Tibial nerve (tissue), 4 donors: ENCODE data around the gene CRYGN. TPM values are rescaled to one million over a fixed set of nuclear protein-coding genes. Genes with fewer than 3 reads are reported as not detected.

ENCODE experiments used
- DNase-seq, 2 donors: peaks; one replicate each; pipeline ENCODE4 v3.0.0-alpha.2; 2019; ENCODE audit warnings: low spot score in 2 of 2
- H3K27ac ChIP-seq, 4 donors: fragments of 200-600 bp; sonication (generic) in 3 of 4; one replicate each; pipeline ENCODE4 v1.5.1; 2017 to 2019; ENCODE audit warnings: mild to moderate bottlenecking in 1 of 4
- H3K27me3 ChIP-seq, 2 donors: fragments of 200-600 bp; sonication (generic) in 1 of 2; one replicate each; pipeline versions ENCODE4 v1.5.1 to v1.6.0; 2017 to 2019
- H3K36me3 ChIP-seq, 3 donors: fragments of 200-600 bp; sonication (generic); one replicate each; pipeline ENCODE4 v1.5.1; 2018 to 2019
- H3K4me1 ChIP-seq, 4 donors: fragments of 200-600 bp; sonication (generic) in 3 of 4; one replicate each; pipeline ENCODE4 v1.5.1; 2017 to 2019
- H3K4me3 ChIP-seq, 4 donors: fragments of 200-600 bp; sonication (generic) in 3 of 4; one replicate each; pipeline ENCODE4 v1.5.1; 2017 to 2019; ENCODE audit warnings: mild to moderate bottlenecking in 1 of 4, moderate library complexity in 1 of 4
- H3K9me3 ChIP-seq, 4 donors: fragments of 200-600 bp; sonication (generic) in 3 of 4; one replicate each; pipeline ENCODE4 v1.5.1; 2017 to 2019
- CTCF ChIP-seq, 5 experiments: fragments of 200-600 bp in 3 of 5; fragments of 450-650 bp in 2 of 5; sonication (generic) in 3 of 5; IDR thresholded peaks; one replicate each; pipeline ENCODE4 v1.5.1; 2016 to 2019; ENCODE audit warnings: antibody characterized with exemption in 5 of 5, mild to moderate bottlenecking in 3 of 5, moderate library complexity in 2 of 5
- EP300 ChIP-seq, 2 donors: sonication (generic); formaldehyde crosslinking; IDR thresholded peaks; one replicate each; pipeline ENCODE4 v1.6.1; 2017; ENCODE audit warnings: antibody characterized with exemption in 2 of 2, mild to moderate bottlenecking in 1 of 2
- POLR2A ChIP-seq, 2 donors: fragments of 450-650 bp; IDR thresholded peaks; one replicate each; pipeline ENCODE4 v1.6.1; 2017; ENCODE audit warnings: antibody characterized with exemption in 2 of 2, mild to moderate bottlenecking in 2 of 2, moderate library complexity in 2 of 2
- WGBS, 2 donors: methylation state at CpG; one replicate each; pipeline ENCODE4 v1.1.5; 2018; 5-methylcytosine and 5-hydroxymethylcytosine counted together
- total RNA-seq, 4 donors: library from RNA; depleted of rRNA; stranded (reverse); fragments of >200 nt; gene quantifications; one replicate each; pipeline ENCODE4 v1.1.0, GENCODE V29; 2016

Gene CRYGN
- total RNA-seq, 4 donors from 2014 or later = 0.59 to 1.5 (median 0.87) TPM; not detected in 1

DNA sequence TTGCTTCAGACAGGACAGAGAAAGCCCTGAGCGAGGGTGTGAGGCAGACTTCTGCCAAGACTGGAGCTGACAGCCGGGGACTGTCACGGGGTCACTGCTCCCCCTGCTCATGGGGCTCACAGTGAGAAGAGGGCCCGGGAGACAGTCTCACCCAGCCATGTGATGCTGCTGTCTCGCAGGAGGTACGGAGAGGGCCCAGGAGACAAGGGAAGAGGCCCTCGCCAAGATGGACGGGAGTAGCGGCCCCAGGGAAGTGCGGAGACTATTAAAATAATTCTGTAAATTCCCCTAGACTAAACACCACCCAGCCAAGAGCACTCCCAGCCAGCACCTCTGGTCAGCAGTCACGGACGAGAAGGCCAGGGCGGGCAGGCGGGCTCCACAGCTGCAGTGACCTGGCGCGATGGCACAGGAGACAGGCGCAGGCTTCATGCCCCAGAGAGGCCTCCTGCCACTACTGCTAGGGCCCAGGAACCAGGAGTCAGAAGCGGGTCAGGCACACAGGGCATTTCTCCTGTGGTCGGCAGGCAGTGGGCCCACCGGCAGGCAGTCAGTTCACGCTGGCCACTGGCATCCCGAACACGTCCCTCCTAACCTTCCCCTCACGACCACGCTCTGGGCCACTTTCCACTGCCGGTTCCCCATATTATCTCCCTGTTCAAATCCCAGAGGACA, 54.2 kb downstream of the CRYGN start:
- TF ChIP-seq EP300 (IDR thresholded peaks at IDR 0.05) = no peak
- no peak for TF ChIP-seq CTCF (IDR thresholded peaks at IDR 0.05)
- TF ChIP-seq POLR2A (IDR thresholded peaks at IDR 0.05) = no peak
- peak overlapping the region in 1 of 4 donors; percentile 28 for H3K27ac ChIP-seq
- no peak overlapping the region for H3K4me3 ChIP-seq
- H3K27me3 ChIP-seq = peaks cover 0 to 15% of the 10 kb centered on the region in 2 donors
- peaks cover 0 to 41% (median 0%) of the 10 kb centered on the region in 3 donors for H3K36me3 ChIP-seq
- no peak for DNase-seq
- peaks cover 0 to 28% (median 4%) of the 10 kb centered on the region in 4 donors for H3K4me1 ChIP-seq
- H3K9me3 ChIP-seq = no peaks in the 10 kb centered on the region
- 82% methylated on average over 26 of the region's 26 CpGs for WGBS, 2 donors

DNA sequence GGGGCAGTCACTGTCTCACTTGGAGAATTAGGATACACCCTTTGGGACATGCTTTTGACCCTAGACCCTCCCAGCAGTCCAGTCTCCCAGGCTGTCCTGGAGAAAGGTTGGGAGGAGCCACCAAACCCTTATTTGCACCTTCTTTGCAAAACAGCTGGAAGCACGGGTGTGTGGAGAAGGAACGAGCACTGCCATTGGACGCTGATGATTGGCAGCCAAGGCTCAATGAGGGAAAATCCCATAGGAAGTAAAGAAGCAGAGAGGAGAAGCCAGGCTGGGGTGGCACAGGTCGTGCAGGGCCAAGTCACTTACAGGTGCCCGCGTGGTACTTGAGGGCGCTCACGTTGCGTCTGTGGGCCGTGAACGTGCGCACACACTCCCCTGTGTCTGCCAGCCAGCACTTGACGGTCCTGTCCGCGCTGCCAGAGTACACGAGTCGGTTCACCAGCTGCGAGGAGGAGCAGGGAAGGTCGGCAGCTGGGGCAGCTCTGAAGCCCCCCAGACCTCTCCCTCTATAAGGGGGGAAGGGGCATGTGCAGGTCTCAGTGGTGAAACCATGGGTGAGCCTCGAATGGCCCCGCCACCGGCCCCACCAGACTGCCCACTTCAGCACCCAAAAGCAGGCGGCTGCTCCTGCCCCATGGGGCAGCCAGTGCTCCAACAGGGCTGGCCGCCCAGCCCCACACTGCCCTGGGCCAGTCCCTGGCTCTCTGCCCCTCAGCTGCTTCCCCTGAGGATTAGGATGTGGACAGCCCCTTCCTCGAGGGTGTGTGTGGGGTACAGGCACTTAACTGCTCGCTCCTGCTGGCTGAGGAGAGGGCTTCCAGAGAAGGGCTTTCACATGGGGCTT, 54.9 kb downstream of the CRYGN start:
- 83 to 88% methylated on average over 23 to 25 of the region's 26 CpGs for WGBS, 2 donors

DNA sequence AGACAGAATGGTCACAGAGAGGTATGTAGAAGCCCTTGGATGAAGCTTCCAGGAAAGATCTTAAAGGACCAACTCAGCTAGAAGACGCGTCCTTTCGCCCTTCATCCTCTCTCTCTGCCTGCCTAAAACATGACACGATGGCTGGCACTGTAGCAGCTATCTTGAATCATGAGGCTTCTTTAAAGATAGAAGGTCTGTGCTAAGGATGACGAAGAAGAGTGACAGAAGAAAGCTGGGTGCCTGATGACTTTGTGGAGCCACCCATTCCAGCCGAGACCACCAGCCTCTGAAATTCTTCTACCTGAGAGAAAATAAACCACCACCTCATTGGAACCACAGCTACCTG, 55.6 kb downstream of the CRYGN start:
- Histone ChIP-seq H3K4me3 (no peak overlapping the region), H3K36me3 (peaks cover 0 to 47% (median 0%) of the 10 kb centered on the region in 3 donors), H3K4me1 (peaks cover 0 to 28% (median 4%) of the 10 kb centered on the region in 4 donors), H3K27ac (no peak overlapping the region), H3K27me3 (peaks cover 0 to 15% of the 10 kb centered on the region in 2 donors), H3K9me3 (no peaks in the 10 kb centered on the region)
- TF ChIP-seq POLR2A (IDR thresholded peaks at IDR 0.05) = no peak
- TF ChIP-seq CTCF (IDR thresholded peaks at IDR 0.05) = no peak
- no peak for TF ChIP-seq EP300 (IDR thresholded peaks at IDR 0.05)
- DNase-seq = no peak
- 81 to 88% methylated on average over 6 of the region's 6 CpGs for WGBS, 2 donors

More for the DNA sequence above, 54.9 kb downstream of the CRYGN start:
- Histone ChIP-seq H3K27ac (peak overlapping the region in 1 of 4 donors; percentile 28), H3K9me3 (no peaks in the 10 kb centered on the region), H3K4me3 (no peak overlapping the region), H3K36me3 (peaks cover 0 to 44% (median 0%) of the 10 kb centered on the region in 3 donors), H3K27me3 (peaks cover 0 to 15% of the 10 kb centered on the region in 2 donors), H3K4me1 (peaks cover 0 to 28% (median 4%) of the 10 kb centered on the region in 4 donors)
- no peak for TF ChIP-seq POLR2A (IDR thresholded peaks at IDR 0.05)
- TF ChIP-seq CTCF (IDR thresholded peaks at IDR 0.05) = no peak
- no peak for TF ChIP-seq EP300 (IDR thresholded peaks at IDR 0.05)
- no peak for DNase-seq

- Histone ChIP-seq H3K4me3 (no peak overlapping the region), H3K27ac (no peak overlapping the region), H3K36me3 (peaks cover 0 to 49% (median 0%) of the 10 kb centered on the region in 3 donors), H3K9me3 (no peaks in the 10 kb centered on the region), H3K27me3 (peaks cover 0 to 15% of the 10 kb centered on the region in 2 donors), H3K4me1 (peaks cover 0 to 28% (median 4%) of the 10 kb centered on the region in 4 donors)
- 86 to 87% methylated on average over 15 of the region's 15 CpGs for WGBS, 2 donors
- DNase-seq = no peak
- no peak for TF ChIP-seq EP300 (IDR thresholded peaks at IDR 0.05)
- TF ChIP-seq POLR2A (IDR thresholded peaks at IDR 0.05) = no peak
- no peak for TF ChIP-seq CTCF (IDR thresholded peaks at IDR 0.05)
Measured at GRCh38 chr7:151383638-151384351, 56.1 kb downstream of the CRYGN start.
